Caco-2 (cell line): ENCODE data around the gene VAPA. TPM values are rescaled to one million over a fixed set of nuclear protein-coding genes. Genes with fewer than 3 reads are reported as not detected.

ENCODE experiments used
- BruUV-seq: library from RNA; stranded (reverse); fragments of 400-500 nt; replicated peaks from 2 replicates; lab custom pipeline; 2021; lab: Mats Ljungman, UMichigan
- CTCF ChIA-PET: fragments of 300-600 bp; sonication (Branson Sonifier 250); formaldehyde crosslinking; loops from one replicate; lab custom pipeline; 2022; ENCODE audit warnings: antibody characterized with exemption; lab: Charles Lee
- POLR2A ChIA-PET: fragments of 300-600 bp; sonication (Branson Sonifier 250); formaldehyde crosslinking; loops from one replicate; lab custom pipeline; 2022; ENCODE audit warnings: antibody characterized with exemption; lab: Charles Lee
- DNase-seq, 2 experiments: peaks; one replicate each; pipeline versions ENCODE4 v3.0.0 to v3.0.0-alpha.2; 2020 to 2022
- H3K27me3 ChIP-seq: replicated peaks from 2 replicates; pipeline ENCODE4 v1.6.0; 2011; ENCODE audit warnings: low read length; ENCODE audit not compliant: control insufficient read depth, insufficient read depth
- H3K36me3 ChIP-seq: 2 replicates; pipeline ENCODE4 v1.5.1; 2011; ENCODE audit warnings: low read length; ENCODE audit not compliant: control insufficient read depth, insufficient read depth
- H3K4me1 ChIP-seq: fragments of 250-450 bp; sonication (Bioruptor Pico); 2 replicates; pipeline ENCODE4 v1.5.1; 2020; ENCODE audit warnings: mild to moderate bottlenecking
- H3K4me3 ChIP-seq: 2 replicates; pipeline ENCODE4 v1.5.1; 2011; ENCODE audit warnings: low read depth, mild to moderate bottlenecking, control low read depth, low read length
- H3K9me3 ChIP-seq: fragments of 250-450 bp; sonication (Bioruptor Pico); 2 replicates; pipeline ENCODE4 v1.5.1; 2020; ENCODE audit warnings: mild to moderate bottlenecking, moderate library complexity
- H3K27ac Mint-ChIP-seq: one replicate; pipeline ENCODE4 v1.8.0; 2022; ENCODE audit warnings: mixed read lengths; ENCODE audit not compliant: unreplicated experiment
- H3K27me3 Mint-ChIP-seq: one replicate; pipeline ENCODE4 v1.8.0; 2022; ENCODE audit warnings: mixed read lengths; ENCODE audit not compliant: insufficient read depth, unreplicated experiment
- H3K36me3 Mint-ChIP-seq: one replicate; pipeline ENCODE4 v1.8.0; 2022; ENCODE audit warnings: mild to moderate bottlenecking, mixed read lengths; ENCODE audit not compliant: insufficient read depth, unreplicated experiment
- H3K4me1 Mint-ChIP-seq: one replicate; pipeline ENCODE4 v1.8.0; 2022; ENCODE audit warnings: low read depth, mixed read lengths; ENCODE audit not compliant: unreplicated experiment
- H3K4me3 Mint-ChIP-seq: one replicate; pipeline ENCODE4 v1.8.0; 2022; ENCODE audit warnings: mild to moderate bottlenecking, moderate library complexity, mixed read lengths; ENCODE audit not compliant: unreplicated experiment
- H3K9me3 Mint-ChIP-seq: one replicate; pipeline ENCODE4 v1.8.0; 2022; ENCODE audit warnings: mixed read lengths; ENCODE audit not compliant: unreplicated experiment
- CTCF ChIP-seq, 2 experiments: fragments of 200-600 bp in 1 of 2; IDR thresholded peaks; 1 replicate in 1 of 2; 2 replicates in 1 of 2; pipeline versions ENCODE4 v1.5.1 to v1.8.0; 2011 to 2022; ENCODE audit warnings: antibody characterized with exemption in 1 of 2, control low read depth in 1 of 2, inconsistent platforms in 1 of 2, low read depth in 1 of 2, low read length in 1 of 2, mild to moderate bottlenecking in 1 of 2, moderate library complexity in 1 of 2; ENCODE audit not compliant: insufficient read depth in 1 of 2, severe bottlenecking in 1 of 2, unreplicated experiment in 1 of 2
- intact Hi-C: fragments of 100-400 bp; cut with micrococcal nuclease; formaldehyde crosslinking; loops from one replicate; pipeline ENCODE4 v1.10.0; 2022; ENCODE audit not compliant: unreplicated experiment
- total RNA-seq: library from RNA; stranded (reverse); gene quantifications from 2 replicates; pipeline ENCODE4 v1.2.3, GENCODE V29; 2022

The VAPA gene
- total RNA-seq, 1 experiment from 2014 or later: 222 TPM

GRCh38 chr18:9941103-9941502 is 27.3 kb downstream of the VAPA start:
- Histone ChIP-seq H3K4me1 (peaks cover 3% of the 10 kb centered on the region; the same call in 1 of the 2 replicates), H3K36me3 (no peaks in the 10 kb centered on the region), H3K4me3 (no peak overlapping the region), H3K9me3 (no peaks in the 10 kb centered on the region), H3K27me3 (no peaks in the 10 kb centered on the region)
- Mint-ChIP-seq H3K27me3 (no peaks in the 10 kb centered on the region), H3K9me3 (no peaks in the 10 kb centered on the region), H3K36me3 (peaks cover 67% of the 10 kb centered on the region), H3K4me1 (no peaks in the 10 kb centered on the region), H3K27ac (no peak overlapping the region), H3K4me3 (no peak overlapping the region)
- ChIA-PET CTCF (no interaction called here), POLR2A (no interaction called here)
- no peak for DNase-seq
- BruUV-seq: no TSS peak
- intact Hi-C loops: no loop called here
- no peak for TF ChIP-seq CTCF (IDR thresholded peaks at IDR 0.05; ENCODE audit: insufficient read depth in 1 of 2, low read depth in 1 of 2, low read length in 1 of 2, severe bottlenecking in 1 of 2, unreplicated experiment in 1 of 2)

GRCh38 chr18:9941660-9942059 is 27.8 kb downstream of the VAPA start:
- H3K4me3 ChIP-seq: no peak overlapping the region
- no peaks in the 10 kb centered on the region for H3K36me3 ChIP-seq
- DNase-seq: no peak
- peaks cover 67% of the 10 kb centered on the region for H3K36me3 Mint-ChIP-seq
- no peaks in the 10 kb centered on the region for H3K9me3 Mint-ChIP-seq
- no peaks in the 10 kb centered on the region for H3K4me1 Mint-ChIP-seq
- H3K27ac Mint-ChIP-seq: no peak overlapping the region
- ChIA-PET POLR2A (no interaction called here), CTCF (no interaction called here)
- H3K4me1 ChIP-seq: peaks cover 3% of the 10 kb centered on the region; the same call in 1 of the 2 replicates
- no TSS peak for BruUV-seq
- no peaks in the 10 kb centered on the region for H3K27me3 ChIP-seq
- H3K27me3 Mint-ChIP-seq: no peaks in the 10 kb centered on the region
- H3K4me3 Mint-ChIP-seq: no peak overlapping the region
- H3K9me3 ChIP-seq: no peaks in the 10 kb centered on the region
- intact Hi-C loops: no loop called here
- TF ChIP-seq CTCF (IDR thresholded peaks at IDR 0.05; ENCODE audit: insufficient read depth in 1 of 2, low read depth in 1 of 2, low read length in 1 of 2, severe bottlenecking in 1 of 2, unreplicated experiment in 1 of 2): no peak

- Histone ChIP-seq H3K36me3 (peaks cover 2% of the 10 kb centered on the region), H3K9me3 (no peaks in the 10 kb centered on the region), H3K4me1 (peaks cover 3% of the 10 kb centered on the region; the same call in 1 of the 2 replicates), H3K4me3 (no peak overlapping the region), H3K27me3 (no peaks in the 10 kb centered on the region)
- ChIA-PET POLR2A (no interaction called here), CTCF (no interaction called here)
- Mint-ChIP-seq H3K4me3 (no peak overlapping the region), H3K27ac (no peak overlapping the region), H3K9me3 (no peaks in the 10 kb centered on the region), H3K36me3 (peaks cover 65% of the 10 kb centered on the region), H3K27me3 (no peaks in the 10 kb centered on the region), H3K4me1 (no peaks in the 10 kb centered on the region)
- no peak for TF ChIP-seq CTCF (IDR thresholded peaks at IDR 0.05; ENCODE audit: insufficient read depth in 1 of 2, low read depth in 1 of 2, low read length in 1 of 2, severe bottlenecking in 1 of 2, unreplicated experiment in 1 of 2)
- no TSS peak for BruUV-seq
- DNase-seq: no peak
- intact Hi-C loops: no loop called here
Observed at GRCh38 chr18:9943311-9943710, 29.5 kb downstream of the VAPA start.
